ENCODE data around the gene SCARB1.

DNA sequence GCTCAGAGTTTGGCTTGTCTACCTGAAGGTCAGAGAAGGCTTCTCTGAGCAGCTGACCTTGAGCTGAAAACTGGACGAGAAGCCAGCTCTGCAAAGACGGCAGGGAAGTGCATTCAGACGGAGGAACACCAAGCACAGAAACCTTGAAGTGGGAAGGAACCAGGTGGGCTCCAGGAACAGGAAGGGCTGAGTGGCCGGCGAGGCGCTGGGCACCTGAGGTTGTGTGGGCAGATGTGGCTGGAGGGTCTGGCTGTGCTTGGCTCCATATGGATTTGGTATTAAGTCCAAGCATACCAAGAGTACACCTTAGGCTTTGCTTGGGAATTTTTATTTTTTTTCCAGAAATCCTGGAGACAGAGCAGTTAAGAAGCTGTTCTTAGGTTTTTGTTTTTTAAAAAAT lies 130.6 kb downstream of the SCARB1 start:
- TF ChIP-seq, protein P1, sequence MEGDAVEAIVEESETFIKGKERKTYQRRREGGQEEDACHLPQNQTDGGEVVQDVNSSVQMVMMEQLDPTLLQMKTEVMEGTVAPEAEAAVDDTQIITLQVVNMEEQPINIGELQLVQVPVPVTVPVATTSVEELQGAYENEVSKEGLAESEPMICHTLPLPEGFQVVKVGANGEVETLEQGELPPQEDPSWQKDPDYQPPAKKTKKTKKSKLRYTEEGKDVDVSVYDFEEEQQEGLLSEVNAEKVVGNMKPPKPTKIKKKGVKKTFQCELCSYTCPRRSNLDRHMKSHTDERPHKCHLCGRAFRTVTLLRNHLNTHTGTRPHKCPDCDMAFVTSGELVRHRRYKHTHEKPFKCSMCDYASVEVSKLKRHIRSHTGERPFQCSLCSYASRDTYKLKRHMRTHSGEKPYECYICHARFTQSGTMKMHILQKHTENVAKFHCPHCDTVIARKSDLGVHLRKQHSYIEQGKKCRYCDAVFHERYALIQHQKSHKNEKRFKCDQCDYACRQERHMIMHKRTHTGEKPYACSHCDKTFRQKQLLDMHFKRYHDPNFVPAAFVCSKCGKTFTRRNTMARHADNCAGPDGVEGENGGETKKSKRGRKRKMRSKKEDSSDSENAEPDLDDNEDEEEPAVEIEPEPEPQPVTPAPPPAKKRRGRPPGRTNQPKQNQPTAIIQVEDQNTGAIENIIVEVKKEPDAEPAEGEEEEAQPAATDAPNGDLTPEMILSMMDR (IDR thresholded peaks at IDR 0.05), result no peak
- no peak for TF ChIP-seq EZH2 (IDR thresholded peaks at IDR 0.05)
- TF ChIP-seq EZH2phosphoT487 (IDR thresholded peaks at IDR 0.05), result no peak

Measured in neural progenitor cell (in vitro differentiated cells).